CD8-positive, alpha-beta memory T cell (primary cell): ENCODE measurements around the gene STAT5B. TPM values are rescaled to one million over a fixed set of nuclear protein-coding genes. Genes with fewer than 3 reads are reported as not detected.
A peak's percentile ranks its signal among the peaks of the same experiment; 100 is the strongest.
"Not testable (repeated sequence)": the region's sequence is repeated elsewhere in the genome, so short reads cannot be mapped to it uniquely, and the experiment has no call there.

Source experiments
- CTCF ChIA-PET: fragments of 350-600 bp; sonication (Branson Sonifier 250); formaldehyde crosslinking; loops from one replicate; lab custom pipeline; 2021; ENCODE audit warnings: antibody characterized with exemption; lab: Charles Lee
- POLR2A ChIA-PET: fragments of 350-600 bp; sonication (Branson Sonifier 250); formaldehyde crosslinking; loops from one replicate; lab custom pipeline; 2021; ENCODE audit warnings: antibody characterized with exemption; lab: Charles Lee
- DNase-seq, 5 donors: peaks; one replicate each; pipeline versions ENCODE4 v3.0.0 to v3.0.0-alpha.2; 2020 to 2022; ENCODE audit warnings: mixed read lengths in 1 of 5
- H3K27ac ChIP-seq: one replicate; pipeline ENCODE4 v1.7.0; 2013; ENCODE audit warnings: low read depth, mild to moderate bottlenecking, low read length, moderate library complexity
- H3K27me3 ChIP-seq: 2 replicates; pipeline ENCODE4 v1.7.0; 2013; ENCODE audit warnings: low read length, mild to moderate bottlenecking; ENCODE audit not compliant: insufficient read depth, poor library complexity, severe bottlenecking
- H3K36me3 ChIP-seq: 2 replicates; pipeline ENCODE4 v1.7.0; 2013; ENCODE audit warnings: mild to moderate bottlenecking, low read length, moderate library complexity; ENCODE audit not compliant: insufficient read depth
- H3K4me1 ChIP-seq: 2 replicates; pipeline ENCODE4 v1.7.0; 2013; ENCODE audit warnings: mild to moderate bottlenecking, low read length, moderate library complexity; ENCODE audit not compliant: insufficient read depth
- H3K4me3 ChIP-seq: 2 replicates; pipeline ENCODE4 v1.7.0; 2013; ENCODE audit warnings: mild to moderate bottlenecking, low read length
- H3K9me3 ChIP-seq: 2 replicates; pipeline ENCODE4 v1.7.0; 2013; ENCODE audit warnings: mild to moderate bottlenecking, low read length
- H3K27ac Mint-ChIP-seq, 8 donors: one replicate each; pipeline ENCODE4 v1.8.0; 2020 to 2021; ENCODE audit warnings: mixed read lengths in 8 of 8, mild to moderate bottlenecking in 6 of 8, inconsistent platforms in 3 of 8, moderate library complexity in 3 of 8
- H3K27me3 Mint-ChIP-seq, 2 donors: one replicate each; pipeline ENCODE4 v1.8.0; 2020 to 2021; ENCODE audit warnings: mixed read lengths in 2 of 2, mild to moderate bottlenecking in 1 of 2, moderate library complexity in 1 of 2
- H3K36me3 Mint-ChIP-seq, 3 donors: one replicate each; pipeline ENCODE4 v1.8.0; 2020 to 2021; ENCODE audit warnings: mixed read lengths in 3 of 3, inconsistent platforms in 1 of 3, mild to moderate bottlenecking in 1 of 3
- H3K4me1 Mint-ChIP-seq, 3 donors: one replicate each; pipeline ENCODE4 v1.8.0; 2020 to 2021; ENCODE audit warnings: mixed read lengths in 3 of 3, inconsistent platforms in 1 of 3, mild to moderate bottlenecking in 1 of 3
- H3K4me3 Mint-ChIP-seq, 7 donors: one replicate each; pipeline ENCODE4 v1.8.0; 2020 to 2021; ENCODE audit warnings: mixed read lengths in 7 of 7, mild to moderate bottlenecking in 6 of 7, moderate library complexity in 4 of 7, inconsistent platforms in 2 of 7
- H3K9me3 Mint-ChIP-seq, 5 donors: one replicate each; pipeline ENCODE4 v1.8.0; 2020 to 2022; ENCODE audit warnings: mixed read lengths in 5 of 5, mild to moderate bottlenecking in 3 of 5, moderate library complexity in 2 of 5, inconsistent platforms in 1 of 5
- polyA plus RNA-seq: library from polyadenylated mRNA; unstranded; fragments of 300-500 nt; fragmentation: Illumina TruSeq; gene quantifications from one replicate; pipeline ENCODE4 v1.2.3, GENCODE V29; 2021
- total RNA-seq, 2 experiments: library from RNA; stranded (reverse); gene quantifications; one replicate each; pipeline ENCODE4 v1.2.3, GENCODE V29; 2021

The STAT5B gene
- total and polyA plus RNA-seq, 3 experiments from 2014 or later: 108 to 132 (median 124) TPM

- Histone ChIP-seq H3K9me3 (no peaks in the 10 kb centered on the region), H3K4me3 (no peak overlapping the region), H3K27ac (no peak overlapping the region), H3K27me3 (no peaks in the 10 kb centered on the region), H3K4me1 (no peaks in the 10 kb centered on the region), H3K36me3 (peaks cover 22% of the 10 kb centered on the region)
- Mint-ChIP-seq H3K36me3 (peaks cover 0 to 78% (median 10%) of the 10 kb centered on the region in 3 donors), H3K27ac (no peak overlapping the region), H3K27me3 (peaks cover 0 to 2% of the 10 kb centered on the region in 2 donors), H3K4me1 (peaks cover 8 to 22% (median 19%) of the 10 kb centered on the region in 3 donors), H3K4me3 (no peak overlapping the region), H3K9me3 (no peaks in the 10 kb centered on the region)
- CTCF ChIA-PET: no interaction called here
- POLR2A ChIA-PET: no interaction called here
- no peak for DNase-seq
These were observed 50.5 kb downstream of the STAT5B start for GRCh38 chr17:42225646-42226045.

- H3K4me1 ChIP-seq: no peaks in the 10 kb centered on the region
- H3K9me3 ChIP-seq: no peaks in the 10 kb centered on the region
- Mint-ChIP-seq H3K27ac (peak overlapping the region in 2 of 8 donors; percentile 51 to 56), H3K9me3 (no peaks in the 10 kb centered on the region), H3K4me1 (peaks cover 3 to 15% (median 12%) of the 10 kb centered on the region in 3 donors), H3K4me3 (no peak overlapping the region), H3K27me3 (peaks cover 0 to 2% of the 10 kb centered on the region in 2 donors), H3K36me3 (peaks cover 0 to 78% (median 10%) of the 10 kb centered on the region in 3 donors)
- H3K27ac ChIP-seq: no peak overlapping the region
- H3K36me3 ChIP-seq: peaks cover 22% of the 10 kb centered on the region
- POLR2A ChIA-PET: interaction anchor here (0.6 kb wide), 1 partner anchor 121 kb away, joined by 5 read pairs; no protein-coding TSS in a partner anchor
- CTCF ChIA-PET: interaction anchor here (3.1 kb wide), 1 partner anchor 65 kb away, joined by 26 read pairs; the partner anchor contains the start of gene STAT5A
- no peaks in the 10 kb centered on the region for H3K27me3 ChIP-seq
- DNase-seq: no peak
- no peak overlapping the region for H3K4me3 ChIP-seq
These were observed 51.5 kb downstream of the STAT5B start for GRCh38 chr17:42224651-42225050.

GRCh38 chr17:42221886-42222745 is 54.1 kb downstream of the STAT5B start:
- Mint-ChIP-seq H3K36me3 (peaks cover 3 to 75% (median 15%) of the 10 kb centered on the region in 3 donors), H3K4me1 (peaks cover 0 to 8% (median 7%) of the 10 kb centered on the region in 3 donors), H3K27me3 (peaks cover 0 to 2% of the 10 kb centered on the region in 2 donors), H3K27ac (peak overlapping the region in 7 of 8 donors; percentile 28 to 98 (median 77)), H3K4me3 (no peak overlapping the region), H3K9me3 (no peaks in the 10 kb centered on the region)
- H3K9me3 ChIP-seq: no peaks in the 10 kb centered on the region
- DNase-seq: peak; percentile 15 to 68 (median 55)
- no peaks in the 10 kb centered on the region for H3K27me3 ChIP-seq
- CTCF ChIA-PET: interaction anchor here (0.7 to 3.1 kb wide), 35 partner anchors 10 to 205 kb away, joined by 3 to 34 read pairs (median 4); partner anchors contain the start of genes DNAJC7, GHDC, STAT3 and STAT5A
- H3K4me1 ChIP-seq: no peaks in the 10 kb centered on the region
- POLR2A ChIA-PET: interaction anchor here (0.6 to 1.8 kb wide), 7 partner anchors 27 to 289 kb away, joined by 3 to 9 read pairs (median 4); partner anchors contain the start of genes GHDC and STAT5A
- no peak overlapping the region for H3K4me3 ChIP-seq
- H3K36me3 ChIP-seq: peaks cover 31% of the 10 kb centered on the region
- H3K27ac ChIP-seq: no peak overlapping the region

- CTCF ChIA-PET, H3K27me3 Mint-ChIP-seq, H3K4me1 Mint-ChIP-seq, H3K4me3 ChIP-seq, H3K27ac ChIP-seq, H3K27ac Mint-ChIP-seq, H3K4me1 ChIP-seq, DNase-seq, H3K9me3 Mint-ChIP-seq, POLR2A ChIA-PET, H3K9me3 ChIP-seq, H3K4me3 Mint-ChIP-seq, H3K27me3 ChIP-seq: not testable (repeated sequence)
- H3K36me3 Mint-ChIP-seq: peaks cover 7 to 83% (median 22%) of the 10 kb centered on the region in 3 donors
- H3K36me3 ChIP-seq: peaks cover 54% of the 10 kb centered on the region
These were observed 56.9 kb downstream of the STAT5B start for GRCh38 chr17:42219280-42219679.

- Histone ChIP-seq H3K9me3 (no peaks in the 10 kb centered on the region), H3K4me1 (no peaks in the 10 kb centered on the region), H3K27ac (no peak overlapping the region), H3K27me3 (no peaks in the 10 kb centered on the region), H3K36me3 (peaks cover 60% of the 10 kb centered on the region), H3K4me3 (no peak overlapping the region)
- Mint-ChIP-seq H3K4me3 (no peak overlapping the region), H3K4me1 (no peaks in the 10 kb centered on the region), H3K27me3 (no peaks in the 10 kb centered on the region), H3K27ac (peak overlapping the region in 3 of 8 donors; percentile 17 to 76 (median 57)), H3K9me3 (no peaks in the 10 kb centered on the region), H3K36me3 (peaks cover 7 to 86% (median 27%) of the 10 kb centered on the region in 3 donors)
- CTCF ChIA-PET: no interaction called here
- no peak for DNase-seq
- POLR2A ChIA-PET: no interaction called here
These were observed 62.0 kb downstream of the STAT5B start for GRCh38 chr17:42214156-42214555.

- no peaks in the 10 kb centered on the region for H3K9me3 ChIP-seq
- DNase-seq: no peak
- Mint-ChIP-seq H3K36me3 (peaks cover 6 to 82% (median 22%) of the 10 kb centered on the region in 3 donors), H3K9me3 (no peaks in the 10 kb centered on the region), H3K4me3 (no peak overlapping the region), H3K27ac (peak overlapping the region in 1 of 8 donors; percentile 39), H3K27me3 (no peaks in the 10 kb centered on the region), H3K4me1 (no peaks in the 10 kb centered on the region)
- no peak overlapping the region for H3K27ac ChIP-seq
- no peaks in the 10 kb centered on the region for H3K27me3 ChIP-seq
- ChIA-PET CTCF (interaction anchor here (0.8 to 2.0 kb wide), 2 partner anchors 10 to 12 kb away, joined by 3 to 8 read pairs; no protein-coding TSS in a partner anchor), POLR2A (no interaction called here)
- H3K36me3 ChIP-seq: peaks cover 60% of the 10 kb centered on the region
- no peaks in the 10 kb centered on the region for H3K4me1 ChIP-seq
- no peak overlapping the region for H3K4me3 ChIP-seq
These were observed 63.8 kb downstream of the STAT5B start for GRCh38 chr17:42212382-42212781.

- H3K4me1 Mint-ChIP-seq, H3K27me3 Mint-ChIP-seq, H3K27me3 ChIP-seq, H3K4me1 ChIP-seq, H3K9me3 ChIP-seq, H3K9me3 Mint-ChIP-seq, POLR2A ChIA-PET, H3K4me3 ChIP-seq, H3K27ac ChIP-seq, H3K4me3 Mint-ChIP-seq, H3K27ac Mint-ChIP-seq, DNase-seq: not testable (repeated sequence)
- CTCF ChIA-PET: interaction anchor here (0.8 to 2.0 kb wide), 2 partner anchors 10 to 11 kb away, joined by 3 to 8 read pairs; no protein-coding TSS in a partner anchor
- H3K36me3 ChIP-seq: peaks cover 59% of the 10 kb centered on the region
- peaks cover 1 to 82% (median 20%) of the 10 kb centered on the region in 3 donors for H3K36me3 Mint-ChIP-seq
These were observed 64.3 kb downstream of the STAT5B start for GRCh38 chr17:42211921-42212341.

GRCh38 chr17:42210046-42210445 is 66.1 kb downstream of the STAT5B start:
- H3K27ac ChIP-seq: no peak overlapping the region
- no peak for DNase-seq
- no peaks in the 10 kb centered on the region for H3K27me3 Mint-ChIP-seq
- peaks cover 45% of the 10 kb centered on the region for H3K36me3 ChIP-seq
- no peaks in the 10 kb centered on the region for H3K9me3 ChIP-seq
- H3K9me3 Mint-ChIP-seq: no peaks in the 10 kb centered on the region
- H3K4me1 Mint-ChIP-seq: no peaks in the 10 kb centered on the region
- H3K4me3 Mint-ChIP-seq: no peak overlapping the region
- ChIA-PET POLR2A (no interaction called here), CTCF (interaction anchor here (1.8 to 1.9 kb wide), 2 partner anchors 12 to 39 kb away, joined by 3 read pairs; no protein-coding TSS in a partner anchor)
- H3K36me3 Mint-ChIP-seq: peaks cover 0 to 81% (median 18%) of the 10 kb centered on the region in 3 donors
- no peak overlapping the region for H3K4me3 ChIP-seq
- no peaks in the 10 kb centered on the region for H3K4me1 ChIP-seq
- H3K27me3 ChIP-seq: no peaks in the 10 kb centered on the region
- no peak overlapping the region for H3K27ac Mint-ChIP-seq
